Stimulated activated CD4-positive, alpha-beta T cell treated with anti-CD3 and anti-CD28 coated beads, Interleukin-15, amount 100 ng/mL, for 48 hours (primary cell): ENCODE measurements around the gene SH3GL2.

Experiments
- DNase-seq, 2 donors: peaks; one replicate each; pipeline ENCODE4 v3.0.0-alpha.2; 2020; ENCODE audit warnings: low read depth in 2 of 2

SH3GL2 gene

DNA sequence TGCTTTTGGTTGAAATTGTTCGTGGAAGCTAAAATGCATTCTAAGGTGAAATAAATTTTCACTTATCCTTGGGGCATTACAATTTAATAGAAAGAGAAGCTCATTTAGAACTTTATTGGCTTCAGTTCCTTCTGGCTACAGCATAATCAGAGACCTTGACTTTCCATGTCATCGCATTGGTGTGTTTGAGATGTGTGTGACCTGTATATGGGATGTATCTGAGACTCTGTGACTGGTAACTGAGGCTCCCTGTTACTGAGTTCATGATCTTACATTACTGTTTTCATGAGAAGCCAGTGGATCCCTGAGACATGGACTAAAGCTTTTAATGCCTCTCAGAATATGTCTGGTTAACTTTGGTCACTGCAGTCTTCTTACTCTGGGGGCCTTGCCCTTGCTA, 32.5 kb downstream of the SH3GL2 start:
- no peak for DNase-seq

DNA sequence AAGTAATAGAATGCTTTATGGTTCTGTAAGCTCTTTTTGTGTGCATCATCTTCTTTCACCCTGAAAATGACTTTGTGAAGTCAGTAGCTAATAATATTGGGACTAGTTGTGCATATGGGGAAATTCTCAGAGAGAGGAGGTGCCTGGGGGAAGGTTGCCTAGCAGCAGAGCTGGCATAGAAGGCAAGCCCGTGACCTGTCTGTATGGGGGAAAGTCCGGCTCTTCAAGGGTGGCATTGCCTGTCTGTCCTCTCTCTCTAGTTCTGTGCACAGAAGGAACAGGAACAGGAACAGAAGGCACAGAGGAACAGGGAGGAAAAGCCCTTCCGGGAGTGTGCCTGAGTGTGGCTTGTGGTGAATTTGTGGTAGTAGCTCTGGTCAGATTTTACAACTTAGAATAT, 33.1 kb downstream of the SH3GL2 start:
- no peak for DNase-seq

DNA sequence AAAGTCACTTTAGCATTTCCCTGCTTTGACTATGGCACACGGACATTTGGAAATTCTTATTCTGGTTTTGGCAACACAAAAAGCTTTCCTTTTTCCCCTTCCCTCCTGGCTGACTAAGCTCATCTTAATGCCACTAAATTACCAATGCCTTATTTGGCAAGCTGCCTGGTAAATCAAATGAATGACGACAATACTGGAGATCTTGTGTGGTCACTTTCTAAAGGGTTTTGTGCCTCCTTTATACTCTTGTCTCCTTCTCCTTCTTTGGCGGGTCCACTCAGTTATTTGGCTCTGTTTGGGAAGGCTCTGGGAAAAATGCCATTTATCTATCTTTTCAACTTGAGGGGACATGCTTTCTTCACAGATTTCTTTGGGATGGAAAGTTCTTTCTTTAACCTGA, 34.9 kb downstream of the SH3GL2 start:
- DNase-seq, result no peak

DNA sequence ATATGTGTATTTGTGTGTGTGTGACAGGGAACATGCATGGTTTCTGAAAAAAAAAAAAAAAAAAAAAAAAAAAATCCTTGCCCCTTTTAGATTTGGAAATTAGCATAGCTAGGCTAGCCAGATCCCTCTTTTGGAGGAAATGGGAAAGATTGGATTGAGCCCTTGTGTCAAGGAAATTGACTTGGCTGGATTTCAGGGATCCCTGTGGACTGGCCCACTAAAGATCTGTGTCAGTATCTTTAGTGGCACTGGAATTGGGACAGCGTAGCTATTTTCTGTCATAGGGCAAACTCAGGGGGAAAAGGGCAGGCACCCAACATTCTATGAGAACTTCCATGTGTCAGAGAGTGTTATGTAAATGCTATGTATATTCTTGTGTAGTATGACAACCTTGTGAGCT, 35.4 kb downstream of the SH3GL2 start:
- DNase-seq, result no peak

DNA sequence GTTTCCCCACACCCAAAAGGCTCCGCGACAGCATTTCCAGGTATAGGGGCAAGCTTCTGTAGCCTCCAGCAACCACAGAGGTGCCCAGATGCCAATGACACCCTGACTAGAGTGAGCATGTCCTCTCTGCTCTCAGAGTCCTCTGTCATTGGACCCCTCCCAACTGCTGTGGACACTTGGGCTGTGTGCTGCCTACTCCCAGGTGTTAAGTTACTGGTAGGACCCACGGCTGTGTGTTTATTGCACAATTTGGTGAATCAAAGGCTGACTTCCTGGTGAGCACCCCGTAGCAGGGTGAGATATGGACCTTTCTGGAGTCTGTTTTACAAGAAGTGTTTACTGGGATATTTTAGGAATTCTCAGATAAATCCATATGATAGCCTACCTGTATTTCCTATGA, 36.0 kb downstream of the SH3GL2 start:
- DNase-seq, result no peak

DNA sequence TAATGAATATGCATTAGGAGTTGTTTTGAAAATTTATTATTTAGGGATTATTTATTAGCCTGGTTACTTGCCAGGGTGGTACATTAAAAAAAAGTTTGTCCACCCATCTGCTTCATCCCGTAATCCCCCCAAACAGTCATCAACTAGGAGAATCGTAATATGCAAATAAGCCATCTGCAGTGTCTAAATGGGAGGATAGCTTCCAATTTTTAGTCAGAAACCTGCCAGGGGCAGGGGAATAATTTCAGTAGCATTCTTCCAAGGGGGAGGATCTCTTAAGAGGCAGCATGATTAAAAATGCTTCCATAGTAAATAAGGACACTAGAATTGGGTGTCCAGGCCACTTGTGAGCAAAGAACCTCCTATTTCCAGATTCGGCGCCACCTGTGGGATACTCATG, 43.3 kb downstream of the SH3GL2 start:
- no peak for DNase-seq

DNA sequence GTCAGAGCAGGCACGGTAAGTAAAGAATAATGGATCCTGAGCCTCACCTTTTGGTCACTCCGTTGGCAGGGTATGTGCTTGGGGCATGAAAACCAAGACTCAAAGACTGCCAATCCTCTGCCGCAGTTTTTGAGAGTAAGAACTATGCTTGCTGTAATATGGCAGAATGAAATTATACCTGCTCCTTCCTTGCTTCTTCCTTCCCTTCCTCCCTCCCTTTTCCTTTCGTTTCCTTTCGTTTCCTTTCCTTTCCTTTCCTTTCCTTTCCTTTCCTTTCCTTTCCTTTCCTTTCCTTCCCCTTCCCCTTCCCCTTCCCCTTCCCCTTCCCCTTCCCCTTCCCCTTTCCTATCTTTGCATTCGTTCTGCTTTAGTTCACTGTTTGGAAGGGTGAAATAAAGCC, 43.9 kb downstream of the SH3GL2 start:
- DNase-seq, result no peak

DNA sequence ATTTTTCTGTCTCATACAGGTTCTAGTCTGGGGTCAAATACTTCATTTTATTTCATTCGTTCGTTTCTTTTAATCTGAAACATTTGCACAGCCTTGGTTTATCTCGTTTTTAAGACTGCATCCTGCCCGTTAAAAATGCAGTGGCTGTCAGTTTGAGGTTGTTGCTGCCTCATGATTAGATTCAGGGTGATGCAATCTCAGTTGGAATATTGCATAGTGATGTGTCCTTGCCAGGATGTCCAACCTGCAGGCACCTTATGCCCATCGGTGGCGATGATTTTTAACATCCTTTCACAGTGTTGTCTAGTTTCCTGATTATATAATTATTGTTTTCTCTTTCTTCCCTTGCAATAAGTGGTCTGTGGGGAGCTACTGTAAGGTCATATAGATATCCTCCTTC, 45.1 kb downstream of the SH3GL2 start:
- no peak for DNase-seq

DNA sequence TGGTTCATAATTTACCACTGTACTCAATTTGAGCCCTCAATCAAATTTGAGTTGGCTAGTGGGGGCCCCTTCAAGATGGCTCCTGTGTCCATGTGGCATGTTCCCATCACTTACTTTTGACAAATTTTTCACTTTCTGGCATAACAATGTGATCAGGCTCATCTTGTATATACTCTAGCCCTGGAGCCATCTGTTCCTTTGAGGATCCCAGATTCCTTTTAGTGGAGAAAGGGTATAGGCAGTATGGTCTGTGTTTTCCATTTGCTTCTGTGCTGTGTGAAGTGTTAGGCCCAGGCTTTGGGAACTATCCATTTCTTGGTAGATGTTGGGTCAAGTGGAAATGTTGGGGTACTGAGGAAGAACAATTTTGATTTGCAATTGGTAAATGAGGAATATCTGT, 45.7 kb downstream of the SH3GL2 start:
- DNase-seq, result no peak

DNA sequence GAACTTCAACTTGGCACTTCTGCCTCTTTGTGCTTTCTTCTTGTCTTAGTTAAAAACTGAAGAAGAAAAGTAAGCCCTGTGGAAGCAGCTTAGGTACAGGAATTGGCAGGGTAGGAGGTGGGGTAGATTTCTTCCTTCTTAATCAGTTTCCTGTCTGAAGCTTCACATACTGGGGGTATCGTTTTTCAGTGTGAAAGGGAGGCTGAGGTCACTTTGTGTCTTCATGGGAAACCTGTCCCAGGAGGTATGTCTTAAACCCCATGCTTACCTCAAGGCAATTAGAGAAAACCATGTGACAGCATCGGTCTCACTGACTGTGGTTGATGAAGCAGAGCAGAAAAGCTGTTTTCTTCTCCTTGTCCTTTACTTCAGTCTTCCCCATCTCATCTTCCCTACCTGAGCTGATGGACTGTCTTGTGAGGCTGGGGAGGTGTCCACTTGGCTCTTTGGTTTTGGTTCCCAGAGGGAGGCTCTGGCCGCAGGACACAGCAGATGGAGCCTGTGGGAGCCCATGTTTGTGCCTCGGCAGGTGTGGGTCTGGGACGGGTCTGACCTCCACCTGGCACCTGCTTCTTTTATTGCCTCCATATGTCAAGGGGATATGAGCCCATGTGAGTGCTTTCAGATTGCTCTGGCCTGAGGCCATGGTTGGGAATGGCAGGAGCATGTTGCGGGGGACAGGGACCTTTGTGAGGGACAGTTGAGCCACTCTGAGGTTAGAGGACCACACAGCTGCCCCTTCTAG, 47.0 kb downstream of the SH3GL2 start:
- no peak for DNase-seq

DNA sequence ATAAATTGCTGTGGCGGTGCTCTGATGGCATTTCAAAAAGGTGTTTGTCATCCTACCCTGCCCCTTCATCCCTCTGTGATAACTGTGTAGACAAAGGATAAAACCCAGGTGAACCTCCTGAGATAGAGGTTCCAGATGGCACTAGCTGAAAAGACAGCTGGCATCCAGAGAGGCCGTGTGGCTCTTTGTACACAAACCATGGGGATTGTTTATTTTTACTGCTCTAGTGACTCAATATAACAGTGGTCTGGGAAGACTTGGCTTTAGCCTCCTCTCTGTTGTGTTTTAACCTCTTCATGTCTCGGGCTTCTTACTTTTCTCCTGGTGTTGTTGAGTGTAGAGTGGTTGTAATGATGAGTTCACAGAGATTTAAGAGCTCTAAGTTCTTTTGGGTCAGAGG, 48.8 kb downstream of the SH3GL2 start:
- DNase-seq, result no peak

DNA sequence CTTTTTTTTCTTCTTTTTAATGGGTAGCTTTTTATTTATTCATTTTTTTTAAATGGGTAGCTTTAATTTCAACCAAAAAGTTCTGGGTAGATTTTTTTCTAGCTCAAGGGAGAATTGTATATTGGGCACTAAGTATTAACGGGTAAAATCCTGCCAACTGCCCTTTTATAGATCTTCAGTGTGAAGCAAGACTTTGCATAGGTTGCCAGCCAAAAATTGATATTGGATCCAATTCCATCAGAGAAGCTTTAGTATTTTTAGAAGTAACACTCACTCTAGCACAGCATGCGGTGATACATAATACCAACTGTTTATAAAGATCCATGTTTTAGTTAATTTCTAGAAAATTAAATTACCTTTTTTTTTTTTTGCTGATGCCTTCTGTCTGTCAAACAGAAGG, 49.8 kb downstream of the SH3GL2 start:
- DNase-seq, result no peak

DNA sequence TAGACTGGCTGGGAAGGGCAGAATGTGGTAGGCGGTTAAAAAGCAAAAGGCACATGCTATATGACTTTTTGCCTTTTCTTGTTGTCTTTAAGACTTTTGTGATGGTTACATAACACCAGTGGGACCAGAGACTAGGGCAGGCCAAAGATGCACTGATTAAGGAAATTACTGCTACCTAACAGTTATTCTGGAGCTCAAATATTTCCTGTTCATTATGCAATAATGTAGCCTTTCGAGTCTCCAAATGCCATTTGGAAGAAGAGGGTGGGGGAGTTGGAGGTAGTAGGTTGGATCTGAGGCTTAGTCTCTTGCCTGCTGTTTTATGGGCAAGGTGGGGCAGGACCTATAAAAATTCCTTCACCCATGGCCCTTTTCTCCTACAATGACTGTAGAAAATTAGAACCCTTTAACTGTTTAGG, 51.7 kb downstream of the SH3GL2 start:
- no peak for DNase-seq

DNA sequence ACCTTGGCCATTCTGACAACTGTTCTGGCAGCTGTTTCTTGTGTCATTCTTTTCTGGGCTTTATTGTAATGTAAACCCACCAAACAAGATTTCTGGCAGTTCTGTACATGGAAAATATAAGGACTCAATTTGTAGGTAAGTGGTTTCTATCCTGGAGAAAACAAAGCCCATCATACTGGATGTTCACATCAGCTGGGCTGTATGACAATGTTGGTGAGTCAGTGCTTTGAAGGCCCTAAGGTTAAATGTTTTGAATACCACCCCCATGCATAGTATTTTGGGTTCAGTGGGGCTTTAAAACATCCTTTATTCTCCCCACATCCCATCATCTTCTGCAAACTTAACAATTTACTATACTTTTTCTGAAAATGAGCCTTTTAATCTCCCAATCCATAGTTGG, 52.5 kb downstream of the SH3GL2 start:
- DNase-seq, result no peak

DNA sequence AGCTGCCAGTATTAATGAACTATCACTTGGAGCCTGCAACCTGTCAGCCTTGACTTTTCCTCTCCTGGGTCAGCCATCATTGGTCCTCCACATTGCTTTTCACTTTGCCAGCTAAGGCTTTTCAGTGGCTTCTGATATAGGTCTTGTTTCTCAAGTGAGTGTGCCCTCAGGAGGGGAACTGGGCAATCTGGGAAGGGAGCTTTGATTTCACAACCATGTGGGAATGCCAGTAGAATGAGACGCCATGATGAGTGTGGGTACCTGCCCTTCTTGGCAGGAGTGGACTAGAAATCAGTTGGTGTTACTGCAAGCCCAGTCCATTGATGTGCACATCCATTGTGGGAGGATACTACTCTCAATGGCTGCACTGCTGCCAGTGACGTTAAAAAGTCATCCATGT, 54.1 kb downstream of the SH3GL2 start:
- no peak for DNase-seq

DNA sequence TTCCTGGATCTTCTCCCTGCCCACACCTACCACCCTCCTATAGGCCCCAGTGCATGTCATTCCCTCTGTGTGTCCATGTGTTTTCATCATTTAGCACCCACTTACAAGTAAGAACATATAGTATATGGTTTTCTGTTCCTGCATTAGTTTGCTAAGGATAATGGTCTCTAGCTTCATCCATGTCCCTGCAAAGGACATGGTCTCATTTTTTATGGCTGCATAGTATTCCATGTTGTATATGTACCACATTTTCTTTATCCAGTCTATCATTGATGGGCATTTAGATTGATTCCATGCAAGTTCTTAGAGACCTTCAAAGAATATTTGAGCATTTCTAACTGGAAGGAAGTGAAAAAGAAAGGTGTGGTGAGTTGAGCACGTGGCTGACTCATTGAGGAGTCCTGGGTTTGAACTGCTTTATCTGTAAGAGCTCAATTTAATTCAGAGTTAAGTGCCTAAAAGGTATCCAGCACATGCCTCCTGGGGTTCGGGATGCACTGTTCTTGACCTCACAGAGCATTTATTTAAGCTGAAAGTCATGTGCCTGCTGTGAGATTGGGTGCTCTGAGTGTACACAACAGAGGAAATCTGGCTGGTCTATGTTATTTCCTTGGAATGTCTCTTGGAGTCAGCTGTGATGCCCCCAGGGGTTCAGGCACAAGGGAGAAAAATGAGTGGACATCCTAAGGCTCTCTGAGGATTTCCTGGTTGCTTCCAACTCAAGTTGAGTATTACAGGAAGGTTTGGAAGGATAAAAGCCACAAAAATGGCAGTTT, 56.4 kb downstream of the SH3GL2 start:
- no peak for DNase-seq

DNA sequence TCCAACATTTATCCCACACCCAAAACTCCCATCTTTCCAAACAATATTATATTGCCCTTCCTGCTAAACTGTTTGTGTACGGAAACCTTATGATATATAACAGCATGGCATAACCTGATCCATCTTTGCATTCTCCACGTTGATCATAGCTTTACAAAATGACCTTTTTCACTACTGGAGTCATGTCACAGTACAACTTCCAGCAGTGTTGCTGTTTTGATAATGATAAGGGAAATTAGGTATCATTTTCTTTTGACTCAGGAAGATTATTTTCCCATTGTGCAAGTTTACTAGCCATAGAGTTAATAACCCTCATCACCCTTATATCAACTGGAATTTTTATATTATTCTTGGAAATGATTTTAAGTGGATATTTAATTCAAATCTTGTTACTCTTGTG, 57.5 kb downstream of the SH3GL2 start:
- DNase-seq, result no peak

DNA sequence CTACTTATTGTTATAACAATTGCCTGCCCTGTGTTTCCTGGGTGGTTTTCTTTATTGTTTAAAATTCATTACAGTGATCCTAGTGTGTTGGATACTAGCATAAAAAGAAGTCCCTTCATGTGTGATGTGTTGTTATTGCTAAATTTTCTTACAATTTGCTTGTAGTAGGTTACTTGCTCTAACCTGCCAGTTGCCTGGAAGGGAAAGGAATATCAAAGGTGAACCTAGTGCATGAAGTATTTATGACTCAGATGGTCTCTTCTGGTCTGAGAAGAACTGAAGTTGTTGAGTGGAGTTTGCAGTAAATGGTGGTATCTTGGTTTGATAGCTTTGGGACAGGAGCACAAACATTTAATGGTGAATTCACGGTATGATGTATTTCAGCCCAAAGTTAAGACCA, 58.0 kb downstream of the SH3GL2 start:
- DNase-seq, result no peak

DNA sequence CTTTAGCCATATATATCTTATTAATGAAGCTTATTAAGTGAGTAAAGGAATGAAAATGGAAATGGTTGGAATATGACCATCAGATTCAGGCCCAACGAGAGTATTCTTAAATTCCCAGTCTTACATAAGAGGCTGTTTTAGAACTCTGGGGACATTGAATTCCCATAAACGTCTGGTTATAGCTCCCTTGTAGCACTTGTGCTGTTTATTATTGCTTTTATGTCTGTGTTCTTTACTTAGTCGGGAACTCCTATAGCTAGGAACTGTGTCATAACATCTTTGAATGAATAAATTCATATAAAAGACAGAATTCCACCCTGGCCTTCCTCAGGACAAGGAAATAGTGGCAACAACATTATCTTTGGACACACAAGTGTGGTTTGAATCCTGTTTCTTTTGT, 58.4 kb downstream of the SH3GL2 start:
- no peak for DNase-seq

DNA sequence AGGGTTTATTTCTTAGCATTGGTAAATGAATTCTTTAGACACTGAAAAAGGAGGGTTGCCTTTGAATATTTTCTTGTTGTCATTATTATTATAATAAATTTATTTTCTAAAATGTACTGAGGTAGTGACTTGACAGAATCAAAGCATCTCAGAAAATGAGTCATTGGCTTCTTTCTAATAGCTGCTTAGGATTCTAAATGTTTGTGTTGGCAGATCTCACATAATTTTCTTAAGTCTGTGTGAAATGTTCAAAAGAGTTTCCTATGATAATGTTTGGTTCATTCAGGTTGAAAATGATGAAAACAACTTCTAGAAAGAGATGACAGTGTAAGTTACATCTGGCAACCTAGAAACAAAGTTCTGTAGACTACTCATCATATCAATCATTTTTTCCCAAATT, 69.7 kb downstream of the SH3GL2 start:
- no peak for DNase-seq

DNA sequence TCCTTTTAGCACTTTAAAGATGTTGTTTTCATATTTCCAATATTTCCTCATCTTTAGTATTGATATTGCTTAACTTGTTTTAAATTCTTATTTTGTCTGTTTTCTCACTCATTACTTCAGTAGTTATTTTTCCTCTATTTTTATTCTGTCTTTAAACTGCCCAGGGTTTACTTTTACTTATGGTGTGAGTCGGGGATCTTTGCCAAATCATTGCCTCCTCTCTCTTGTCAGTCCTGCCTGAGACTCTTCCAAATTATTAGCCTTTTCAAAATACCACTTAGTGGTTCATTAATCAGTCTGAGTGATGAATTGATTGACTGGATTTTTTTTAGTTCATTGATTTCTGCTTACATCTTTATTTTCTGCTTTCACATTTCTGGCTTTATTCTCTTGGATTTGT, 72.9 kb downstream of the SH3GL2 start:
- no peak for DNase-seq

DNA sequence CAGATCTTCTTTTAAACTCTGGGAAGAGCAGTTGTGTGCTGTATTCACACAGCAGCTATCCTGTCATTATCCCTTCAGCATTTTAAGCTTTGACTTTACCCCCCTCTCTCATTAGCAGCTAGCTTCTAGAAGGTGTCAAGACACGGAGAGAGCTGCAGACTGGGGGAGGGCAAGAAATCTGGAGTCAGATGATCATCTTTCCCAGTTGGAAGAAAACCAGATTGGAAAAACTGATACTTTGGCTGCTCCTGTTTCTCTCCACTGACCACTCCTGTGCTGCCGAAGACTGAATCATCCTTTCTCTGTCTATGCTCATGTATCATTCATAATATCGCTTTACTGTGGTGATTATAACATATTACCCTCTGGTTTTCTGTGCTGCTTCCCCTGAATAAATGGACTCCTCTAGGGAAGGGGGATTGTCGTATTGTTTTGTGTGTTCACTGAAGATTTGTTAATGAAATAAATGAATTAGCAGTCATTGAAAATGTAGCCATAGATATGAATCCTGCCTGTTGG, 75.1 kb downstream of the SH3GL2 start:
- no peak for DNase-seq

DNA sequence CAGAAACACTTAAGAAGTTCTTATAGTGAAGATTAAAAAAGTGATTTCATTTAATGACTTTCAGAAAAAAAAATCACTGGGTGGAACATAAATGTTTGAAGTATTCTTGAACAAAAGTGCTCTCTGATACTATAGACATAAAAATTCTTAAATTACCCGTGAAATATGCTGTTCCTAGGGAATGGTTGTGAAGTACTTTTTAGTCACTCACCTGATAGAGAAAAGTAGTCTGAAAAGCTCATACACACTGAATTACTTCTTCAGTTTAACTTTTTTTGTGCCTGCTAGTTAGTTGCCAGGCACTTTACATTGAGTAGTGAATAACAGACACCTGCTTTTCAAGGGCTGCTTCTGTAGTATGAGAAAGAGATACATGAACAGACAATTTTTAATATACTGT, 78.0 kb downstream of the SH3GL2 start:
- no peak for DNase-seq
